ENCODE results near the gene VTI1A. TPM values are rescaled to one million over a fixed set of nuclear protein-coding genes. Genes with fewer than 3 reads are reported as not detected.

Gene VTI1A
- total RNA-seq, 1 donor from 2014 or later, result 33.3 TPM

GRCh38 chr10:112844681-112845544 lies 397.9 kb downstream of the VTI1A start:
- TF ChIP-seq CTCF (IDR thresholded peaks at IDR 0.05; ENCODE audit: insufficient read depth, low read depth, low read length) (no peak), EZH2 (IDR thresholded peaks at IDR 0.05; ENCODE audit: insufficient read depth, low read length) (no peak)
- Histone ChIP-seq H3K9me3 (ENCODE audit: insufficient read depth, low read depth, low read length) (peaks cover 13% of the 10 kb centered on the region), H3K27me3 (ENCODE audit: insufficient read depth, low read length) (no peaks in the 10 kb centered on the region), H2AFZ (ENCODE audit: low read depth, low read length) (no peak overlapping the region), H3K36me3 (ENCODE audit: insufficient read depth, low read length) (no peaks in the 10 kb centered on the region), H3K4me2 (ENCODE audit: low read length) (no peak overlapping the region), H4K20me1 (ENCODE audit: insufficient read depth, low read length) (no peaks in the 10 kb centered on the region), H3K79me2 (ENCODE audit: insufficient read depth, low read length) (no peaks in the 10 kb centered on the region), H3K4me1 (ENCODE audit: insufficient read depth, low read length) (no peaks in the 10 kb centered on the region), H3K27ac (ENCODE audit: low read depth, low read length) (no peak overlapping the region), H3K4me3 (ENCODE audit: insufficient read depth, low read depth, low read length) (no peak overlapping the region), H3K9ac (ENCODE audit: low read length) (no peak overlapping the region)
- Mint-ChIP-seq H3K27ac (ENCODE audit: unreplicated experiment) (no peak overlapping the region), H3K36me3 (ENCODE audit: low read depth, unreplicated experiment) (peaks cover 6% of the 10 kb centered on the region), H3K27me3 (ENCODE audit: low read depth, unreplicated experiment) (peaks cover 14% of the 10 kb centered on the region), H3K9me3 (ENCODE audit: unreplicated experiment) (peaks cover 13% of the 10 kb centered on the region), H3K4me3 (ENCODE audit: unreplicated experiment) (no peak overlapping the region), H3K4me1 (ENCODE audit: low read depth, unreplicated experiment) (peaks cover 2% of the 10 kb centered on the region)
- no peak for DNase-seq (ENCODE audit: low read depth)
- FAIRE-seq, result no peak

- DNase-seq (ENCODE audit: low read depth) (no peak), FAIRE-seq (no peak)
- Histone ChIP-seq H3K9ac (ENCODE audit: low read length) (no peak overlapping the region), H2AFZ (ENCODE audit: low read depth, low read length) (no peak overlapping the region), H3K36me3 (ENCODE audit: insufficient read depth, low read length) (no peaks in the 10 kb centered on the region), H3K27ac (ENCODE audit: low read depth, low read length) (no peak overlapping the region), H4K20me1 (ENCODE audit: insufficient read depth, low read length) (no peaks in the 10 kb centered on the region), H3K27me3 (ENCODE audit: insufficient read depth, low read length) (no peaks in the 10 kb centered on the region), H3K4me2 (ENCODE audit: low read length) (no peak overlapping the region), H3K9me3 (ENCODE audit: insufficient read depth, low read depth, low read length) (peaks cover 13% of the 10 kb centered on the region), H3K4me3 (ENCODE audit: insufficient read depth, low read depth, low read length) (no peak overlapping the region), H3K4me1 (ENCODE audit: insufficient read depth, low read length) (no peaks in the 10 kb centered on the region), H3K79me2 (ENCODE audit: insufficient read depth, low read length) (no peaks in the 10 kb centered on the region)
- H3K27ac Mint-ChIP-seq (ENCODE audit: unreplicated experiment), result no peak overlapping the region
- no peak for TF ChIP-seq CTCF (IDR thresholded peaks at IDR 0.05; ENCODE audit: insufficient read depth, low read depth, low read length)
- TF ChIP-seq EZH2 (IDR thresholded peaks at IDR 0.05; ENCODE audit: insufficient read depth, low read length), result no peak
- H3K4me3 Mint-ChIP-seq (ENCODE audit: unreplicated experiment), result no peak overlapping the region
- peaks cover 9% of the 10 kb centered on the region for H3K27me3 Mint-ChIP-seq (ENCODE audit: low read depth, unreplicated experiment)
- peaks cover 11% of the 10 kb centered on the region for H3K9me3 Mint-ChIP-seq (ENCODE audit: unreplicated experiment)
- H3K36me3 Mint-ChIP-seq (ENCODE audit: low read depth, unreplicated experiment), result peaks cover 2% of the 10 kb centered on the region
- peaks cover 8% of the 10 kb centered on the region for H3K4me1 Mint-ChIP-seq (ENCODE audit: low read depth, unreplicated experiment)
These were observed 400.8 kb downstream of the VTI1A start for GRCh38 chr10:112847778-112848177.

GRCh38 chr10:112848228-112848627 lies 401.2 kb downstream of the VTI1A start:
- no peaks in the 10 kb centered on the region for H4K20me1 ChIP-seq (ENCODE audit: insufficient read depth, low read length)
- H3K36me3 Mint-ChIP-seq (ENCODE audit: low read depth, unreplicated experiment), result peaks cover 2% of the 10 kb centered on the region
- H2AFZ ChIP-seq (ENCODE audit: low read depth, low read length), result no peak overlapping the region
- H3K27me3 ChIP-seq (ENCODE audit: insufficient read depth, low read length), result no peaks in the 10 kb centered on the region
- no peak overlapping the region for H3K4me3 ChIP-seq (ENCODE audit: insufficient read depth, low read depth, low read length)
- peaks cover 9% of the 10 kb centered on the region for H3K27me3 Mint-ChIP-seq (ENCODE audit: low read depth, unreplicated experiment)
- no peak overlapping the region for H3K9ac ChIP-seq (ENCODE audit: low read length)
- no peaks in the 10 kb centered on the region for H3K36me3 ChIP-seq (ENCODE audit: insufficient read depth, low read length)
- H3K27ac ChIP-seq (ENCODE audit: low read depth, low read length), result no peak overlapping the region
- TF ChIP-seq CTCF (IDR thresholded peaks at IDR 0.05; ENCODE audit: insufficient read depth, low read depth, low read length), result no peak
- TF ChIP-seq EZH2 (IDR thresholded peaks at IDR 0.05; ENCODE audit: insufficient read depth, low read length), result no peak
- H3K79me2 ChIP-seq (ENCODE audit: insufficient read depth, low read length), result no peaks in the 10 kb centered on the region
- no peak overlapping the region for H3K4me3 Mint-ChIP-seq (ENCODE audit: unreplicated experiment)
- no peak overlapping the region for H3K27ac Mint-ChIP-seq (ENCODE audit: unreplicated experiment)
- peaks cover 11% of the 10 kb centered on the region for H3K9me3 Mint-ChIP-seq (ENCODE audit: unreplicated experiment)
- H3K4me1 Mint-ChIP-seq (ENCODE audit: low read depth, unreplicated experiment), result peaks cover 8% of the 10 kb centered on the region
- no peak overlapping the region for H3K4me2 ChIP-seq (ENCODE audit: low read length)
- no peaks in the 10 kb centered on the region for H3K4me1 ChIP-seq (ENCODE audit: insufficient read depth, low read length)
- DNase-seq (ENCODE audit: low read depth) (no peak), FAIRE-seq (no peak)
- peaks cover 13% of the 10 kb centered on the region for H3K9me3 ChIP-seq (ENCODE audit: insufficient read depth, low read depth, low read length)

Measured in astrocyte (in vitro differentiated cells and primary cell).